SK-N-SH treated with all-trans-retinoic acid at 6 μM for 48 hours (cell line): ENCODE results near the gene FAM3D.
A peak's percentile ranks its signal among the peaks of the same experiment; 100 is the strongest.

Source experiments
- ATAC-seq: fragments of 200-7000 bp; cut with Tn5 transposase; 3 replicates; pipeline ENCODE4 v1.9.1; 2020; ENCODE audit warnings: mild to moderate bottlenecking, moderate library complexity
- ARNTL ChIP-seq: fragments of 450-650 bp; formaldehyde crosslinking; IDR thresholded peaks from 2 replicates; pipeline ENCODE4 v1.5.0; 2020; ENCODE audit warnings: low read depth, mild to moderate bottlenecking, moderate library complexity, borderline replicate concordance
- BACH2 ChIP-seq: fragments of 250-450 bp; sonication (Bioruptor Pico); IDR thresholded peaks from 2 replicates; pipeline ENCODE4 v1.9.0; 2021; ENCODE audit warnings: mild to moderate bottlenecking, borderline replicate concordance
- CSDC2 ChIP-seq: fragments of 250-450 bp; sonication (Bioruptor Pico); IDR thresholded peaks from 2 replicates; pipeline ENCODE4 v1.5.0; 2020; ENCODE audit warnings: mild to moderate bottlenecking, moderate library complexity
- ESRRG ChIP-seq: fragments of 250-450 bp; sonication (Bioruptor Pico); IDR thresholded peaks from 2 replicates; pipeline ENCODE4 v1.6.1; 2021; ENCODE audit warnings: mild to moderate bottlenecking
- GLIS3 ChIP-seq: fragments of 250-450 bp; sonication (Bioruptor Pico); IDR thresholded peaks from 2 replicates; pipeline ENCODE4 v1.5.0; 2020; ENCODE audit warnings: mild to moderate bottlenecking, moderate library complexity
- ISL1 ChIP-seq: fragments of 250-450 bp; sonication (Bioruptor Pico); IDR thresholded peaks from 2 replicates; pipeline ENCODE4 v2.1.2; 2022; ENCODE audit warnings: mild to moderate bottlenecking, moderate library complexity
- OSR1 ChIP-seq: fragments of 250-450 bp; sonication (Bioruptor Pico); IDR thresholded peaks from 2 replicates; pipeline ENCODE4 v1.8.0; 2022; ENCODE audit warnings: moderate library complexity, mild to moderate bottlenecking, inconsistent platforms
- POU6F1 ChIP-seq: fragments of 250-450 bp; sonication (Bioruptor Pico); IDR thresholded peaks from 2 replicates; pipeline ENCODE4 v1.8.0; 2021; ENCODE audit warnings: low read depth, mild to moderate bottlenecking, moderate library complexity, borderline replicate concordance
- PPARA ChIP-seq: fragments of 250-450 bp; sonication (Bioruptor Pico); IDR thresholded peaks from 2 replicates; pipeline ENCODE4 v1.5.0; 2020; ENCODE audit warnings: mild to moderate bottlenecking, borderline replicate concordance
- RARB ChIP-seq: fragments of 250-450 bp; sonication (Bioruptor Pico); IDR thresholded peaks from 2 replicates; pipeline ENCODE4 v1.8.0; 2021; ENCODE audit warnings: mild to moderate bottlenecking, moderate library complexity
- SNAI2 ChIP-seq: fragments of 250-450 bp; sonication (Bioruptor Pico); IDR thresholded peaks from 2 replicates; pipeline ENCODE4 v1.5.0; 2020; ENCODE audit warnings: mild to moderate bottlenecking, moderate library complexity
- TCF4 ChIP-seq: fragments of 250-450 bp; sonication (Bioruptor Pico); IDR thresholded peaks from 2 replicates; pipeline ENCODE4 v1.8.0; 2021; ENCODE audit warnings: mild to moderate bottlenecking, moderate library complexity, borderline replicate concordance
- TOX ChIP-seq: fragments of 250-450 bp; sonication (Bioruptor Pico); IDR thresholded peaks from 2 replicates; pipeline ENCODE4 v1.8.0; 2021; ENCODE audit warnings: mild to moderate bottlenecking, moderate library complexity, borderline replicate concordance
- TSHZ2 ChIP-seq: fragments of 250-450 bp; sonication (Bioruptor Pico); IDR thresholded peaks from 2 replicates; pipeline ENCODE4 v1.5.0; 2020; ENCODE audit warnings: mild to moderate bottlenecking, moderate library complexity
- ZC3H10 ChIP-seq: fragments of 250-450 bp; sonication (Bioruptor Pico); IDR thresholded peaks from 2 replicates; pipeline ENCODE4 v1.5.1; 2021; ENCODE audit warnings: mild to moderate bottlenecking, moderate library complexity
- ZFP3 ChIP-seq: fragments of 250-450 bp; sonication (Bioruptor Pico); IDR thresholded peaks from 2 replicates; pipeline ENCODE4 v1.5.0; 2020; ENCODE audit warnings: mild to moderate bottlenecking, moderate library complexity
- ZFP30 ChIP-seq: fragments of 450-650 bp; formaldehyde crosslinking; IDR thresholded peaks from 2 replicates; pipeline ENCODE4 v1.5.0; 2022; ENCODE audit warnings: mild to moderate bottlenecking, moderate library complexity
- ZNF565 ChIP-seq: fragments of 450-650 bp; formaldehyde crosslinking; conservative IDR thresholded peaks from 2 replicates; pipeline ENCODE4 v1.5.0; 2020; ENCODE audit warnings: low read depth, mild to moderate bottlenecking, moderate library complexity
- ZNF70 ChIP-seq: fragments of 450-650 bp; formaldehyde crosslinking; IDR thresholded peaks from 2 replicates; pipeline ENCODE4 v1.5.0; 2020; ENCODE audit warnings: mild to moderate bottlenecking, moderate library complexity
- ZNF8 ChIP-seq: fragments of 450-650 bp; formaldehyde crosslinking; IDR thresholded peaks from 2 replicates; pipeline ENCODE4 v1.5.0; 2020; ENCODE audit warnings: mild to moderate bottlenecking, moderate library complexity
- TF ChIP-seq, protein P1 (sequence below): fragments of 250-450 bp; sonication (Bioruptor Pico); IDR thresholded peaks from 2 replicates; pipeline ENCODE4 v1.5.1; 2020; ENCODE audit warnings: low read depth, mild to moderate bottlenecking, moderate library complexity
- TF ChIP-seq, protein P2 (sequence below): fragments of 250-450 bp; sonication (Bioruptor Pico); IDR thresholded peaks from 2 replicates; pipeline ENCODE4 v1.8.0; 2020; ENCODE audit warnings: mild to moderate bottlenecking, moderate library complexity, borderline replicate concordance
- TF ChIP-seq, protein P3 (sequence below): fragments of 250-450 bp; sonication (Bioruptor Pico); IDR thresholded peaks from 2 replicates; pipeline ENCODE4 v1.5.1; 2021; ENCODE audit warnings: mild to moderate bottlenecking, moderate library complexity

Gene FAM3D

DNA sequence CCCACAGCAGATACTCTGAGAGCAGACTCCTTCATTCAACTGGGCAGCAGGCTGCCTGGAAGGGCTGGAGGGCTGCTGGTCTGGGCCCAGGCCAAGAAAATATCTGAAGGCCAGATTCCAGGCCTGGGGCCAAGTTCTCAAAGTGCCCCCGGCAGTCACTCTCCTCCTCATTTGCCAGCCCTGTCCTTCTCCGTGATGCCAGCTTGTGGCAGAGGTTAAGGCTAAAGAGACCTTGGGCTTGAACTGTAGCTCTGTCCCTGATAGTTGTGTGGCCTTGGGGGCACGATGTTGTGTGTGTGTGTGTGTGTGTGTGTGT is 39.0 kb downstream of the FAM3D start:
- peak; percentile 58 for ATAC-seq
- TF ChIP-seq TCF4 (CRISPR knock-in tag) (peak; percentile 20; the same call in 1 of the 2 replicates), ZFP30 (no peak), ZNF565 (CRISPR knock-in tag) (no peak), SNAI2 (CRISPR knock-in tag) (no peak), POU6F1 (no peak), CSDC2 (CRISPR knock-in tag) (no peak), ARNTL (CRISPR knock-in tag) (no peak), PPARA (CRISPR knock-in tag) (no peak), RARB (CRISPR knock-in tag) (no peak), ZNF8 (CRISPR knock-in tag) (no peak), ZC3H10 (CRISPR knock-in tag) (no peak), TOX (CRISPR knock-in tag) (no peak), GLIS3 (CRISPR knock-in tag) (no peak), ISL1 (CRISPR knock-in tag) (peak; percentile 26; the same call in 1 of the 2 replicates), ESRRG (CRISPR knock-in tag) (no peak), ZNF70 (CRISPR knock-in tag) (no peak), ZFP3 (CRISPR knock-in tag) (no peak), TSHZ2 (CRISPR knock-in tag) (peak; percentile 70), BACH2 (CRISPR knock-in tag) (no peak), OSR1 (CRISPR knock-in tag) (no peak)
- TF ChIP-seq, protein P1, sequence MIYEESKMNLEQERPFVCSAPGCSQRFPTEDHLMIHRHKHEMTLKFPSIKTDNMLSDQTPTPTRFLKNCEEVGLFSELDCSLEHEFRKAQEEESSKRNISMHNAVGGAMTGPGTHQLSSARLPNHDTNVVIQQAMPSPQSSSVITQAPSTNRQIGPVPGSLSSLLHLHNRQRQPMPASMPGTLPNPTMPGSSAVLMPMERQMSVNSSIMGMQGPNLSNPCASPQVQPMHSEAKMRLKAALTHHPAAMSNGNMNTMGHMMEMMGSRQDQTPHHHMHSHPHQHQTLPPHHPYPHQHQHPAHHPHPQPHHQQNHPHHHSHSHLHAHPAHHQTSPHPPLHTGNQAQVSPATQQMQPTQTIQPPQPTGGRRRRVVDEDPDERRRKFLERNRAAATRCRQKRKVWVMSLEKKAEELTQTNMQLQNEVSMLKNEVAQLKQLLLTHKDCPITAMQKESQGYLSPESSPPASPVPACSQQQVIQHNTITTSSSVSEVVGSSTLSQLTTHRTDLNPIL (CRISPR knock-in tag), result no peak
- TF ChIP-seq, protein P2, sequence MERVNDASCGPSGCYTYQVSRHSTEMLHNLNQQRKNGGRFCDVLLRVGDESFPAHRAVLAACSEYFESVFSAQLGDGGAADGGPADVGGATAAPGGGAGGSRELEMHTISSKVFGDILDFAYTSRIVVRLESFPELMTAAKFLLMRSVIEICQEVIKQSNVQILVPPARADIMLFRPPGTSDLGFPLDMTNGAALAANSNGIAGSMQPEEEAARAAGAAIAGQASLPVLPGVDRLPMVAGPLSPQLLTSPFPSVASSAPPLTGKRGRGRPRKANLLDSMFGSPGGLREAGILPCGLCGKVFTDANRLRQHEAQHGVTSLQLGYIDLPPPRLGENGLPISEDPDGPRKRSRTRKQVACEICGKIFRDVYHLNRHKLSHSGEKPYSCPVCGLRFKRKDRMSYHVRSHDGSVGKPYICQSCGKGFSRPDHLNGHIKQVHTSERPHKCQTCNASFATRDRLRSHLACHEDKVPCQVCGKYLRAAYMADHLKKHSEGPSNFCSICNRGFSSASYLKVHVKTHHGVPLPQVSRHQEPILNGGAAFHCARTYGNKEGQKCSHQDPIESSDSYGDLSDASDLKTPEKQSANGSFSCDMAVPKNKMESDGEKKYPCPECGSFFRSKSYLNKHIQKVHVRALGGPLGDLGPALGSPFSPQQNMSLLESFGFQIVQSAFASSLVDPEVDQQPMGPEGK, result peak; percentile 37; the same call in 1 of the 2 replicates
- TF ChIP-seq, protein P3, sequence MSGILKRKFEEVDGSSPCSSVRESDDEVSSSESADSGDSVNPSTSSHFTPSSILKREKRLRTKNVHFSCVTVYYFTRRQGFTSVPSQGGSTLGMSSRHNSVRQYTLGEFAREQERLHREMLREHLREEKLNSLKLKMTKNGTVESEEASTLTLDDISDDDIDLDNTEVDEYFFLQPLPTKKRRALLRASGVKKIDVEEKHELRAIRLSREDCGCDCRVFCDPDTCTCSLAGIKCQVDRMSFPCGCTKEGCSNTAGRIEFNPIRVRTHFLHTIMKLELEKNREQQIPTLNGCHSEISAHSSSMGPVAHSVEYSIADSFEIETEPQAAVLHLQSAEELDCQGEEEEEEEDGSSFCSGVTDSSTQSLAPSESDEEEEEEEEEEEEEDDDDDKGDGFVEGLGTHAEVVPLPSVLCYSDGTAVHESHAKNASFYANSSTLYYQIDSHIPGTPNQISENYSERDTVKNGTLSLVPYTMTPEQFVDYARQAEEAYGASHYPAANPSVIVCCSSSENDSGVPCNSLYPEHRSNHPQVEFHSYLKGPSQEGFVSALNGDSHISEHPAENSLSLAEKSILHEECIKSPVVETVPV (CRISPR knock-in tag), result no peak
- TF ChIP-seq, all 23 proteins: peak for 4

DNA sequence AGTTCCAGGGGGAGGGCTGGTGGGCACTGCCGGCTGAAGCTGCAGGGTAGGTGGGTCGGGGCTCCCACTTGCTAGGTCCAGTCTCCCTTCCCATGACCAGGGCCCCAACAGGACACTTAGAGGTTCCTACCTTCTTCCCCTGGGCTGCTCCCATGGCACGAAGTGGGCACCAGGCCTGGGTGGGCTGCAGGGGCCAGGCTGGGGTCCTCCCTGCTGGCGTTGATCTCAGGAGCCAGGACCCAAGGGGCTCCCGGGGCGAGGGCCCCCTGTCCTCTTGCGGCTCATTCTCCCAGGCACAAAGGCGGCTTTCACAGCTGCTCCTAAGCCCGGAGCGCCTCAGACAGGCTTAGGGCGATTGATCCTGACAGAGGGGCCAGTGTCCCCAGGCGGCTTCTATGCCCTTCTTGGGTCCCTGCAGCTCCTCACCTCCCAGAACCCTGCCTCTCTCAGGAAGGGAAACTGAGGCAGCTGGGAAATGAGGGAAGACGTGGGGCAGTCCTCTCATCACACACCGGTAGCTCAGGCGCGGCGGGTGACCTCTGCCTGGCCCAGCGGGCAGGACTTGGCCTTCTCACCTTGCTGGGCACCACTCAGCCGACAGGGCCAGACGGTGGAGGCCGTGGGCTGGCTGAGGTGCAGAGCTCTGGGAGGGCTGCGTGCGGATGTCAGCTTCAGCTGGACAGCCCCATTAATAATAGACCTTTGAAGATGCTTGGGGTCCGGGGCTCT is 39.6 kb downstream of the FAM3D start:
- ATAC-seq, result no peak
- TF ChIP-seq PPARA (CRISPR knock-in tag) (no peak), CSDC2 (CRISPR knock-in tag) (no peak), ZNF8 (CRISPR knock-in tag) (no peak), ZC3H10 (CRISPR knock-in tag) (no peak), TSHZ2 (CRISPR knock-in tag) (no peak), ISL1 (CRISPR knock-in tag) (no peak), ESRRG (CRISPR knock-in tag) (no peak), POU6F1 (no peak), SNAI2 (CRISPR knock-in tag) (no peak), ARNTL (CRISPR knock-in tag) (no peak), OSR1 (CRISPR knock-in tag) (no peak)
- TF ChIP-seq, protein P2, result no peak
